BLaER1 treated with 17β-estradiol and CSF1 and Interleukin-3, amounts not matched to agents 10 nM and 100 nM (cell line): Measurements from ENCODE around the gene SIL1.

ENCODE experiments used
- H3K27ac ChIP-seq, 11 experiments: shearing (Covaris generic); formaldehyde crosslinking; 2 replicates each; pipeline ENCODE4 v1.8.1; 2022
- H3K27me3 ChIP-seq, 11 experiments: shearing (Covaris generic); formaldehyde crosslinking; 2 replicates each; pipeline ENCODE4 v1.8.1; 2022
- H3K36me3 ChIP-seq, 11 experiments: shearing (Covaris generic); formaldehyde crosslinking; 2 replicates each; pipeline ENCODE4 v1.8.1; 2022
- H3K4me1 ChIP-seq, 10 experiments: shearing (Covaris generic); formaldehyde crosslinking; 2 replicates each; pipeline ENCODE4 v1.8.1; 2022
- H3K4me2 ChIP-seq, 11 experiments: shearing (Covaris generic); formaldehyde crosslinking; 2 replicates each; pipeline ENCODE4 v1.8.1; 2022
- H3K4me3 ChIP-seq, 10 experiments: shearing (Covaris generic); formaldehyde crosslinking; 2 replicates each; pipeline ENCODE4 v1.8.1; 2022
- H3K9ac ChIP-seq, 11 experiments: shearing (Covaris generic); formaldehyde crosslinking; 2 replicates each; pipeline ENCODE4 v1.8.1; 2022
- H3K9me3 ChIP-seq, 11 experiments: shearing (Covaris generic); formaldehyde crosslinking; replicated peaks in 1 of 11; 2 replicates each; pipeline ENCODE4 v1.8.1; 2022
- H4K20me1 ChIP-seq, 11 experiments: shearing (Covaris generic); formaldehyde crosslinking; 2 replicates each; pipeline ENCODE4 v1.8.1; 2022
- Cebpa-rat ChIP-seq, 11 experiments: shearing (Covaris generic); IDR thresholded peaks; 2 replicates each; pipeline ENCODE4 v1.8.1; 2022

The SIL1 gene

DNA sequence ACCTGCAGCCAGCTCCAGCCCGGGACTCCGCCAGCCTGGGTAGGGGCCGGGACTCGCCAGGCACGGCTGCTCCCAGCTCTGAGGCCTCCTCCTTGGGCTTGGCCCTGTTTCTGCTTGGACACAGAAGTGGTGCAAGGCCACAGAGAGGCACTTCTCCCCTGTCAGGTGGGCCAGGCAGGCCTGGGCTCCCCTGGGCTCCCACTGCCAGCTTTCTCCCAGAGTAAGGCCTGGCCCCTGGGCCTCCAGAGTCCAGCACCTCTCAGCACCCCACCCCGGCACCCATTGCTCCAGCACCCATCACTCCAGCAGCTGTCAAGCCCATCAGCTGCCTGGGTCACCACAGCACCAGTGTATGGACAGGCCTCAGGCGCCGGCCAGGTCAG, 251.9 kb downstream of the SIL1 start:
- Histone ChIP-seq H4K20me1 (peaks cover 0 to 30% (median 16%) of the 10 kb centered on the region in 11 experiments; a peak in 12 of 22 replicates), H3K36me3 (peaks cover 0 to 48% (median 14%) of the 10 kb centered on the region in 11 experiments; a peak in 13 of 22 replicates), H3K27ac (peak overlapping the region in 1 of 11 experiments; percentile 12; a peak in 2 of 22 replicates), H3K4me1 (peaks cover 18 to 96% (median 80%) of the 10 kb centered on the region in 10 experiments), H3K4me3 (no peak overlapping the region), H3K9ac (no peak overlapping the region), H3K9me3 (no peaks in the 10 kb centered on the region), H3K27me3 (no peaks in the 10 kb centered on the region), H3K4me2 (peak overlapping the region in 1 of 11 experiments; percentile 15; a peak in 1 of 22 replicates)
- no peak for TF ChIP-seq Cebpa-rat (IDR thresholded peaks at IDR 0.05)

GRCh38 chr5:138945421-138946240, 252.5 kb downstream of the SIL1 start:
- Histone ChIP-seq H3K9me3 (no peaks in the 10 kb centered on the region), H3K4me2 (peak overlapping the region in 9 of 11 experiments; percentile 56 to 93 (median 84); a peak in 14 of 22 replicates), H3K4me3 (no peak overlapping the region), H3K36me3 (peaks cover 4 to 48% (median 14%) of the 10 kb centered on the region in 11 experiments; a peak in 13 of 22 replicates), H3K9ac (0 out of 22 replicates have a peak overlapping the region, but pooled peaks of 1 of the 11 experiments have one; percentile 8), H3K27ac (peak overlapping the region in 5 of 11 experiments; percentile 41 to 63 (median 50); a peak in 8 of 22 replicates), H3K4me1 (peaks cover 18 to 90% (median 74%) of the 10 kb centered on the region in 10 experiments), H3K27me3 (no peaks in the 10 kb centered on the region), H4K20me1 (peaks cover 0 to 30% (median 16%) of the 10 kb centered on the region in 11 experiments; a peak in 12 of 22 replicates)
- TF ChIP-seq Cebpa-rat (IDR thresholded peaks at IDR 0.05) = no peak

DNA sequence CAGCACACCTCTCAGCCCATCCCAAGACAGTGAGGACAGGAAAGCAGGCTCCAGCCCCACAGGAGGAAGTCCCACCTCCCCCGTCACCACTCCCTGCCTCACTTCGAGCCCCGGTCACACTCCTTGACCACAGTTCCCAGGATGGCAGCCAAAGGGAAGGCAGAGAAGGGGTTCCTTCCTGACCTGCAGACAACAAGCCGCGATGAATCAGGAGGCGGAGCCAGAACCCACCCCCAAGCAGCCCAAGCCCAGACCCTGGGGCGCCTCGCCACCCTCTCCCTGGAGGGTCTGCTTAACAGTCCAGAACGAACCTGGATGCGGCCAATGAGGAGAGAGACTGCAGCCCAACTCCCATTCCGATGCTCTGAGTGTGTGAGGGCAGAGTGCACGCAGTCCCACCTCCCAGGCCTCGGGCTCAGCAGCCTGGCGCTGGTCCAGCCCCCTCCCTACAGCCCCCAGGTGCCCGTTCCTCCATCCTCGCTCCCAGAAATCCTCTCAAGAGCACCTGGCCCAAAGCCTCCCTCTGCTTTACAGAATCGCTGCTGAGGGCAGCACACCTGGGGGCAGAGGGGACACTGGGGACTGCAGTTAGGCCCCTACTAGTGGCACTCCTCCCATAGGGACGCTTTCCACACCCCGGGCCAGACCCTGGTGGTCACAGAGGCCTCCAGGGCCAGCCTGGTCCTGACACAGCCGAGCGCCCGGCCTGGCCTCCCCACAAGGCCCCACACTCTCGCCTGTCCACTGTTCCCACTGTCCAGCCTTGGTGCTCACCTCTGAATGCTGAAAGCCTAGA, 253.4 kb downstream of the SIL1 start:
- TF ChIP-seq Cebpa-rat (IDR thresholded peaks at IDR 0.05) = no peak
- Histone ChIP-seq H4K20me1 (peaks cover 0 to 30% (median 16%) of the 10 kb centered on the region in 11 experiments; a peak in 12 of 22 replicates), H3K4me3 (peak overlapping the region in 2 of 10 experiments; percentile 11 to 23; a peak in 1 of 20 replicates), H3K9me3 (no peaks in the 10 kb centered on the region), H3K36me3 (peaks cover 9 to 40% (median 14%) of the 10 kb centered on the region in 11 experiments; a peak in 13 of 22 replicates), H3K27me3 (no peaks in the 10 kb centered on the region), H3K27ac (peak overlapping the region in 8 of 11 experiments; percentile 41 to 63 (median 48); a peak in 15 of 22 replicates), H3K4me2 (peak overlapping the region; percentile 47 to 93 (median 83)), H3K4me1 (peaks cover 18 to 81% (median 65%) of the 10 kb centered on the region in 10 experiments), H3K9ac (peak overlapping the region in 10 of 11 experiments; percentile 0 to 63 (median 28); a peak in 11 of 22 replicates)

- no peaks in the 10 kb centered on the region for H3K27me3 ChIP-seq
- H3K9me3 ChIP-seq = no peaks in the 10 kb centered on the region
- H4K20me1 ChIP-seq = peaks cover 0 to 30% (median 16%) of the 10 kb centered on the region in 11 experiments; a peak in 12 of 22 replicates
- H3K36me3 ChIP-seq = peaks cover 9 to 36% (median 14%) of the 10 kb centered on the region in 11 experiments; a peak in 13 of 22 replicates
- H3K9ac ChIP-seq = peak overlapping the region in 9 of 11 experiments; percentile 0 to 63 (median 31); a peak in 9 of 22 replicates
- TF ChIP-seq Cebpa-rat (IDR thresholded peaks at IDR 0.05) = no peak
- peak overlapping the region in 1 of 10 experiments; percentile 11; a peak in 1 of 20 replicates for H3K4me3 ChIP-seq
- peak overlapping the region; percentile 47 to 93 (median 83) for H3K4me2 ChIP-seq
- peak overlapping the region in 8 of 11 experiments; percentile 41 to 63 (median 48); a peak in 14 of 22 replicates for H3K27ac ChIP-seq
- H3K4me1 ChIP-seq = peaks cover 18 to 71% (median 60%) of the 10 kb centered on the region in 10 experiments
Observed at GRCh38 chr5:138943599-138944173, 254.5 kb downstream of the SIL1 start.

- Histone ChIP-seq H3K9me3 (no peaks in the 10 kb centered on the region), H3K27ac (peak overlapping the region in 5 of 11 experiments; percentile 8 to 63 (median 50); a peak in 4 of 22 replicates), H3K36me3 (peaks cover 9 to 37% (median 15%) of the 10 kb centered on the region in 11 experiments; a peak in 14 of 22 replicates), H3K4me3 (no peak overlapping the region; a peak in 1 of 20 replicates), H4K20me1 (peaks cover 0 to 35% (median 16%) of the 10 kb centered on the region in 11 experiments; a peak in 12 of 22 replicates), H3K27me3 (no peaks in the 10 kb centered on the region), H3K4me2 (peak overlapping the region in 9 of 11 experiments; percentile 56 to 93 (median 84); a peak in 18 of 22 replicates), H3K4me1 (peaks cover 18 to 66% (median 54%) of the 10 kb centered on the region in 10 experiments), H3K9ac (peak overlapping the region in 4 of 11 experiments; percentile 0 to 63 (median 54); a peak in 3 of 22 replicates)
- TF ChIP-seq Cebpa-rat (IDR thresholded peaks at IDR 0.05) = no peak
Observed at GRCh38 chr5:138942861-138943260, 255.3 kb downstream of the SIL1 start.

GRCh38 chr5:138942066-138942465, 256.1 kb downstream of the SIL1 start:
- Histone ChIP-seq H3K27me3 (no peaks in the 10 kb centered on the region), H3K9ac (no peak overlapping the region), H3K4me1 (peaks cover 18 to 59% (median 46%) of the 10 kb centered on the region in 10 experiments), H3K9me3 (no peaks in the 10 kb centered on the region), H4K20me1 (peaks cover 0 to 41% (median 16%) of the 10 kb centered on the region in 11 experiments; a peak in 12 of 22 replicates), H3K4me3 (no peak overlapping the region), H3K27ac (no peak overlapping the region), H3K4me2 (peak overlapping the region in 6 of 11 experiments; percentile 8 to 93 (median 84); a peak in 8 of 22 replicates), H3K36me3 (peaks cover 7 to 37% (median 14%) of the 10 kb centered on the region in 11 experiments; a peak in 15 of 22 replicates)
- no peak for TF ChIP-seq Cebpa-rat (IDR thresholded peaks at IDR 0.05)

DNA sequence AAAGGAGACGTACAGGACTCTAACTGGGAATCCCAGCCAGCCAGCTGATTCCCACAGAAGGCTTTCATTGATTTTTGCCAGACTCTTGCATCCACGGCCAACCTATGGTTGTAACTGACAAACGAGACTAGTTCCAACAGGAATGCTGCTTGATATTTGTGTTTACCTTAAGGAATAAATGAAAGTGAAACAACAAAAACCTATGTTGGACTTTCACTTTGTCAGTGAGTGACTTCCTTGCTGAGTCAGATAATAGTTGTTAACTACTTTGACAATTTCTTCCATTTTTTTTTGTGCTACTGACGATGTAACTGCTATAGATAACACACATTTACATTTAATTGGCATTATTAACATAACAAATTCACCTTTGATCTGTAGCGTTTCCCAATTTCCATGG, 259.6 kb downstream of the SIL1 start:
- H3K4me1 ChIP-seq = peaks cover under 1 to 27% (median 20%) of the 10 kb centered on the region in 10 experiments; a peak in 18 of 20 replicates
- peaks cover 0 to 40% (median under 1%) of the 10 kb centered on the region in 11 experiments; a peak in 7 of 22 replicates for H4K20me1 ChIP-seq
- H3K27ac ChIP-seq = no peak overlapping the region
- no peaks in the 10 kb centered on the region for H3K9me3 ChIP-seq
- H3K27me3 ChIP-seq = no peaks in the 10 kb centered on the region
- no peak for TF ChIP-seq Cebpa-rat (IDR thresholded peaks at IDR 0.05)
- no peak overlapping the region for H3K9ac ChIP-seq
- H3K4me2 ChIP-seq = peak overlapping the region in 1 of 11 experiments; percentile 10; a peak in 3 of 22 replicates
- H3K36me3 ChIP-seq = peaks cover 21 to 57% (median 39%) of the 10 kb centered on the region in 11 experiments
- H3K4me3 ChIP-seq = no peak overlapping the region
